CMK (cell line): ENCODE data around the gene THADA.

ENCODE experiments used
- DNase-seq: peaks from one replicate; pipeline ENCODE4 v3.0.0-alpha.2; 2010; ENCODE audit warnings: low read depth

Gene THADA

DNA sequence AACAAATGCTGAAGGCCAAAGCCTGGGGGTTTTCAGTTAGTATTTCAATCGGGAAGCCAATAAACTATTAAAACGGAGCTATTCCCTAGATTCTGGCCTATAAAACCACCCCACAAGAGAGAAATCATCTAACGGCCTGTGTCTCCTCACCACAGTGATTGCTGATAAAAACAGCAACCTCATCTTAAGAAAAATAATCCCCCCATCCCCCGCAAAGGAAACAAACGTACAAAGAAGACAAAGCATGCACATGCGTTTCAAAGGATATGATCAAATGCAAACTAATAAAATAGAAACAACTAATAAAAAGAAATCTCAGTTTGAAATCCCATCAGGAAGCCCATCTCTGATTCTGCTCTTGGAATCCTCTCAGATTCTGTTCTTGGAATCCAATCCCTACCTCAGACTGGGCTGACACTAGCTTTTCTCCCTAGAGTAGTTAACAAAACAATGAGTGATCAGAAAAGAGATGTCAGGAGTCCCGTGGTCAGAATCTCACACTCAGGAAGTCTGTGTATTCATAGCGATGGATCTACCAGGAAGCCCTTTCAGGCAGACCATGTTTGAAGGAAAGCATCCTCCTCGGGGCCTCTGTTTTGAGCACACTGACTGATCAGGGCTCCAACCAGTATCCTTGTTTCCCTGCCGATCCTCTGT, 150.7 kb downstream of the THADA start:
- DNase-seq, result no peak

DNA sequence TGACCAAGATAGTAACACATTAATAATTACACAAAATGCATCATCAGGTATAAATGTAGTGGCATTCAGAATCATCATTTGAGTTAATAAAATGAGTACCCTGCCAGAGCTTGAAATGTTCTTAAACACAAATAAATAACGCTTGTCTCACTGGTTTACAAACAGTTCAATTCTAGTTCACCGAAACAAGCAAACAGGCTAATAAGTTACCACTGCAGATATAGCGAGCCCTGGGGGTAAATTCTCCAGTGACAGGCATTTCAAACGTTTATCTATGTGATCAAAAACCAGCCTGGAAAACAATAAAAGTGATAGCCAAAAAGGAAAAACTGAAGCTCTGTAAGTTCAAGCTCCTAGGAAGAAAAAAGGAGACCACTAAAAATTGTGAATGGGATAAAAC, 152.6 kb downstream of the THADA start:
- DNase-seq, result no peak

DNA sequence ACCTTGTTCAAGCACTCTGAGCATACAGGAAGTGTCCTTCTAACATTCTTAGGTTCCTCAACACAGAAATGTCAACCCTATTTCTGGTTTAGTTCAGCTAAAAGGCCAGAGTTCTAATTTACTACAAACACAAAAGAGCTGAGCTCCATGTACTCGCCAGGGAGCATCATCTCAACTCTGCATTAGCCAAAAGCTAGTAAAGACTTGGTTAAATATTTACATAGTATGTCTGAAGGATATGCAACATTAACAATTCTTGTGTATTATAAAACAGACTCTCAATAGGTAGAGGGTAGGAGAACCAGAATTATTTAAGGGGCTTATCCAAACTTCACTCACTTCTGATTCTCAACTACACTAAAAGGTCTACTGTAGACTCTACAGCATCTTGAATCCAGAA, 154.6 kb downstream of the THADA start:
- DNase-seq, result no peak

DNA sequence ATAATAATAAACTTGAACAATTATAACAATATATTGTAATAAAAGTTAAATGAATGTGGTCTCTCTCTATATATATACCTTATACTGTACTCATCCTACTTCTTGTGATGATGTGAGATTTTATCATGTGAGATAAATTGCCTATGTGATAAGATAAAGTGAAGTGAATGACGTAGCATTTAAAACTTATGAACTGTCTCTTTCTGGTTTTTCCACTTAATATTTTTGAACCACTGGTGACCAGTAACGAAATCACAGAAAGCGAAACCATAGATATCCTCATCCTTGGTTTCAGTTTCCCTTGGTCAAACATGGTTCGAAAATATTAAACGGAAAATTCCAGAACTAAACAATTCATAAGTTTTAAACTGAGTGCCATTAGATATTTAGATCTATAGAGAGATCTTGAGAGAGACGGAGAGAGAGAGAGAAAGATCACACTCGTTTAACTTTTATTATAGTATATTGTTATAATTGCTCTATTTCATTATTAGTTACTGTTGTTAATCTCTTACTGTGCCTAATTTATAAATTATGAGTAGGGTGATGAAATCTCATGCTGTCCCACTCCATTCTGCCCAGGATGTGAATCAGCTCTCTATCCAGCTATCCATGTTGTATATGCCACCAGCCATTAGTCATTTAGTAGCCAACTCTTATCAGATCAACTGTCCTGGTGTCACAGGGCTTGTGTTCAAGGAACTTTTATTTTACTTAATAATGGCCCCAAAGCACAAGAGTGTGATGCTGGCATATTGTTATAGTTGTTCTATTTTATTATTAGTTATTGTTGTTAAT, 156.8 kb downstream of the THADA start:
- DNase-seq, result no peak

DNA sequence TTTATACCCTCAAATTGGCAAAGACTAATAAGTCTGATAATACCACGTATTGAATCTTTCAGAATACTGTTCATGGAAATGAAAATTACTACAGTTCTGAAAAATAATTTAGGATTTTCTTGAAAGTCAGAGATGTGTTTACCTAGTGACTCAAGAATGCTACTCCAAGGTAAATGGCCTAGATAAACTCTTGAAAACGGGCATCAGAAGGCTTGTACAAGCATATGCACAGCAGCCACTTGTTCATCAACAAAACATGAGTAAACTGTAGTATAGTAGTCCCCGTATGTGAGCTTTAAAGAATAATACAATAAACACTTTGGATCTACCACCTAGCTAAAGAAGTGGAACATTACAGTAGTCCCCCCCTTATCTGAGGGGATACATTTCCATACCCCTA, 157.5 kb downstream of the THADA start:
- no peak for DNase-seq

DNA sequence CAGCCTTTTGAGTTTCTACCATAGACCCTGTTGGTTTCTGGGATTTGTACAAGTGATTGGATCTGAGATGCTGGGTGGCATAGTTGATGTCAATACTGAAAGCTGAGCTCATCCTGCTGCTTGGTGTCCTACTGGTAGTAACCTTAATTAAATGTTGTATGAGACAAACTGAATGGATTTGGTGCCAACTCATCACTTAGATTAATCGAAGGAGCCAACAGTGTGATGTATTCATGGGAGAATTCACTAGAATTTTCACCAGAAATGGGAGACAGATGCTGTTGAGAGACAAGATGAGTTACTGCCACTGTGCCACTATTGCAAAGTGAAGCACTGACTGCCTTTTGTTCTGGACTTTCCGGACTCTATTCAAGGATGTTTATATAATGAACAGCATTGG, 158.5 kb downstream of the THADA start:
- DNase-seq, result no peak

DNA sequence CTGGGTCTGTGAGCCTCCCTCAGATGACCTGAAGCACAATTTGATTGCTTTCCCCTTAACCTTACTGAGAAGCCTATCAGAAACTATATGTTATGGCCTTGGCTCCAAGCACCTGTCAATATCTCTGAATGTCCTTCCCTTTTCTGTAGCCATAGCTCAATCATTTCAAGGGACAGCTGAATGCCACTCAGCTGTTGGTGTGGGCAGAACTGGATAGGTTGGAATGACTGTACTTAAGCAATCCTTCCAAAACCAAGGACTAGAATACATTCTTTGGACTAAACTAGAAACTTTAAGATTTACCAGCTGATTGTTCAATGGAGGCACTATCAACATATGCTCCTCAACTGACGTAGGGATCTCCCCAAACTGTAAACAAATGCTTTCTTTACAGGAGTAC, 159.4 kb downstream of the THADA start:
- DNase-seq, result no peak

DNA sequence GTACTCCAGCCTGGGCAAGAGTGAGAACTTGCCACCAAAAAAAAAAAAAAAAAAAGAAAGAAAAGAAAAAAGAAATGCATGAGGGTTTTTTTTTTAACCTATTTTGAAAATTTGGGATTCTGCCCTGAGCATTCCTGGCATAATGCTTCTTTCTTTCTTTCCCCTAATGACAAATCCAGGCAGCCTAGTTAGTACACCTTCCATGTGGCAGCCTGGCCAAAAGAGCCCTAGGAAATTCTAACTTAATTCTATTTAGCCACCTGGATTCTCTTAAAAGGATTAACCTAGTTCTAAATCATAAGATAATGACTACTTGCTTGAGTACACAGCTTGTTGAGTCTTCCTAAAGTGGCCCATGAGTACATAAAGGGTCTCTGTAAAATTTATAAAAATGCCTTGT, 160.1 kb downstream of the THADA start:
- no peak for DNase-seq

DNA sequence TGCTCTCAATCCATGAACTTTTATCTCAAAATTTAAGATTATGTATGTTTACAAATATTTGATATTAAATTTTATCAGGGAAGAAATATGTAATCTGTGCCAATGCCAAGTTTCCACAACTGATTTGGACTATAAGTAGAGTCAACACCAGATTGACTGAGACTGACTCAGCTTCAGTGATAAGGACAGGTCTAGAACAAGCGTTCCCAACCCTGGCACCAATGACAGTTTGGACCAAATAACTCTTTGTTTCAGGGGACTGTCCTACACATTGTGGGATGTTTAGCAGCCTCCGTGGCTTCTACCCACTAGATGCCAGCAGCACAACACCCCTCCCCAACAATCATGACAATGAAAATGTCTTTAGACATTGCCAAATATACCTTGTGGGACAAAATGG, 165.3 kb downstream of the THADA start:
- DNase-seq, result no peak

DNA sequence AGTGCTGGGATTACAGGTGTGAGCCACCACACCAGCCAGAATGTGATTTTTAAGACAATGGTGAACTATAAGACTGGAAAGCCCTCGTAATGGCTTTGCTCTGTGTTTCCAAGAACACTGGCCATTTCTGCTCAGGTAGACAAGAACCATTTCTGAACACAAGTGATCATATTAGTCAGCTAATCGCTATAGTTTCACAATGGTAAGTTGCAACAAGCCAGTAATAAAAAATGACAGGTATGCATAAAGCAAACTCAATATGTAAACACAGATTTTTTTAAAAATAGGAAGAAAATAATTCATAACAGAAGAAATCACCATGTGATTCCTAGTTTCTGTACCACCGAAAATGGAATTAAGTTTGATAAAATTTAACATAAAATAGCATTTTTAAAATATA, 166.5 kb downstream of the THADA start:
- DNase-seq, result no peak

DNA sequence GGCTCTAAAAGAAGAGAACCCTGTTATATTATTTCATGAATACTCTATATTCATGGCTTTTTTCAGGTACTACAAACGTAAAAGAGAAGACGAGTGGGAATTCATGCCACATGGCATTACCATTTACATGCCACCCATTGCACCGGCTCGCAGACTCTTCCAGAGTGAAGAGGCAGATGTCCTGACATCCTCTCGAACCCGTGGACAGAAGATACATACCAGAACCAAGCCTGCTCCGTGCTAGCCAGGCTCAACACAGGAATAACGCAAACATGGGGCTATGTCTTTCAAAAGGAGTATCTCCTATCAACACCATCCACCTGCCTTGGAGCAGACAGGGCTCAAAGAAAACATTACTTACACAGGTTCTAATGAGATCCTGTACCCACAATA, 168.8 kb downstream of the THADA start:
- no peak for DNase-seq

DNA sequence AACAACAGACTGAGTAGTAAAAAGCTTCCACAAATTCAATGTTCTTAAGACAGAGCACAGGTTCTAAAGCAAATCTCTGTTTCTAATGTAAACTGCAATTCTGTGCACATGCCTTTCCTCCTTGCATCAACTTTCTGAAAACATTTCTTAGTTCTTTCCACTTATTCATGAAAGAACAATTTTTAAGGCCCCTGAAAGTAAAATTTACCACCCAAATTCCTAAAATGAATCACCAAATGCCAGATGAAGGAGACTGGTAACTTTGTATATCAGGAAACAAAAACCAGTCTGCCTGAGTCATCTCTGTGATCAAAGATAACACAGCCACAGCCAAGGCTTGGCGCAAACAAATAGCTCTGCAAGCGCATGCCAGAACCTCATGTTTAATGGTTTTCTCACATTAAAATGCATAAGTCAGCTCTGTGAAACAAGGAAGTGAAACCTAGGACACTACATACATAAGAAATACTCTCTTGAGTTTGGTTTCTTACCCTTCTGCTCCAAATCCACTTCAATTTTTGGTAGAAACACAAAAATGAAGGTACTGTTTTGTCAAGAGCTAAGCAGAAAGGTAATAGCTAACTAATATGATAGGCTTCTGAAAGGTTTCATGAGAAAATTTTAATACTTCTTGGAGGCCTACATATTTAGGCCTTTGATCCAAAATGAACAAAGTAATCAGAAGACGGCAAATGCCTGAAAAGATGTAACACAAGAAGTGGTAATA, 169.4 kb downstream of the THADA start:
- DNase-seq, result peak; percentile 39

DNA sequence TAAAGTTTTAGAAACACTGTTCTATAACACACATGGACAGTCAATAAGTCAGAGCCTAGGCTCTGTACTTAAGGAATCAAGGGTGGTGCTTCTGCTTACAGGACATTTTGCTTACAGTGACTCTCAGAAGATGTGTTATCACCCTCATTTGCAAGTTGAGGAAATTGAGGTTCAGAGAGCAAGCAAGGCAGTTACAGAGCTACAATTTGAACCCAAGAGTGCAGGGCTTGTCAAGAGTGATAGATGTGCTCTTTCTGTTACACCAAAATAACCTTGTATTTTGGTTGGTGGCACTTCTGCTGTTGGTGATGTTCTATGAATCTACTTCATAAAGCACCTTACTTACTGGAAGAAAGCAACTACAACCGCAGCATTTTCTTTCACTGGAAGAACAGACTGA, 170.2 kb downstream of the THADA start:
- no peak for DNase-seq

DNA sequence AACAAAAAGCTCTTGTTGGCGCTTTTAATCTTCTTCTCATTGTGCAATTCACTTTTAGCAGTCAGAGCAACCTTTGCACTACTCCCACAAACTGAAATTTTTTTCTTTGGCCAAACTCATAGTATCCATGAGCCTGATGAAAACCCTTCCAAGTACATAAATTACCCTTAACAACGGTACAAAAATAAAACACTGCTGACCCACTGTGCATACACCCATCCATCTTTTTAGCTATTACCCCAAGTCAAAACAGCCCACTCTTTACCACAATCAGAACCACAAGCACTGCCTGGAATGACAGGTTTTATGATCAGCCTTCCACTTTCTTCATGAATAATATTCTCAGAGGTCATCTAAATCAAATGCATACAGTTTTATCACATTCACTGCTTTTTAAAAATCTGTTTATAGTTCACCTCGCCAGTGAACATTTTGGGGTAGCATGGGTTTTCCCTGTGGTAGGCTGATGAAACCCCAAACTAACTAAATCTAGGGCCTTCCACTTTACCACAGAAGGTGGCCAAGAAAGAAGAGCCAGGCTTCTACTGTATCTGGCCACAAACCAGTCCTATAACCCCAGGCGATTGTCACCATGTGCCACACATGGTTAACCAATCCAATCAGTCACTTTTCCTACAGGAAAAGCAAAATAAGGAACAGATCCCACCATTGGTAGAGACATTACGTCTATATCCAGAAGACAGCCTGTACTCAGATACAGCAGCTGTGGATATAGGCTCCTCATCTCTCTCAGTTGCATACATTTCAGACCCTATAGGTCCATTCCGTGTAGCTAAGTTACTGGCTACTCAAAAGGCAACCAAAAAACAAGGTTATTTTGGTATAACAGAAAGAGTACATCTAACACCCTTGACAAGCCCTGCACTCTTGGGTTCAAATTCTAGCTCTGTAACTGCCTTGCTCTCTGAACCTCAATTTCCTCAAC, 171.3 kb downstream of the THADA start:
- DNase-seq, result no peak

DNA sequence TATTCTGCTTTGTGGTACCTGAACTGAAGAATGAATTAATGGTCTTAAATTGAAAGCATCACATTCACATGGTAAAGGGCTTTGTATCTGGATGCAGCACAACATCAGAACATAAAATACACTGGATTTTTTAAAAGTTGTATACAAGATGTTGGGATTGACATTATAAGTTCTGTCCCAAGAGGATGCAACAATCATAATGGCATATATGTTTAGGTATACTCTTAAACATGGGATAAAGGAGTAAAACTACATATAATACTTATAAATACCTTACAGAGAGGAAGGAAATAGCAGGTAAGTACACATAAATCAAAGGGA, 171.9 kb downstream of the THADA start:
- no peak for DNase-seq

DNA sequence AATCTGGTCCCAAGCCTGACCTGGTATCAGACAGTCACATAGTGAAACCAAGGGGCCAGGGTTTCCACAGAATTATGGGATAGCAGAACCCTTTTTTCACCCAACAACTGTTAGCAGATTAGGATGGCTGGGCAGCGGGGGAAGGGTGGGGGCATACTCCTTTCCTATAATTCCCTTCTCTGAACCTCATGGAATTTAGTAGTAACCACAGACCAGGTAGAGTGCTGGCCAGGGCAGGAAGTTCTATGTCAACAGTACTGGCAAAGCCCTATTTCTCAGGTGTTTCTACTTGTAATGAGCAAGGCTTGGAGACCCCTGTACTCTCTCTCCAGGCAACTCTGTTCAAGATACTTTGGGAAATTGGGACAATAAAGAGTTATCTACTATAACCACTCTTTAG, 174.6 kb downstream of the THADA start:
- no peak for DNase-seq

DNA sequence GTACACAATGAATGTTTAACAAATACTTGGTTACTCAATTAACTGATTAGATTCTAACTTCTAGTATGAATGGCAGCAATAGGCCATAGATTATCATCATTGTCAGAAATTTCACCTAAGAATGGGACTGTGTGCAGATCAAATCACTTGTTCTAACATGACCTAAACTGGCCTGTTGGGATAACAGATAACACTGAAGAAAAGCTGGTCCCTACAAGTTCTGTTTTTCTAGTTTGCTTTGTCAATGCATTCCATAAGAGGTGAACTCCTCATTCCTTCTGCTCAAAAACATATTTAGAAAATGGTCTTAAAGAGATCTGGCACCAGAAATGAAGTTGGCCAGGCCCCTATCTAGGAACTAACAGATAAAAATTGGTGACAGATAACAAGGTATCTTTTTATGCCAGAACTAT, 175.4 kb downstream of the THADA start:
- peak; percentile 49 for DNase-seq

DNA sequence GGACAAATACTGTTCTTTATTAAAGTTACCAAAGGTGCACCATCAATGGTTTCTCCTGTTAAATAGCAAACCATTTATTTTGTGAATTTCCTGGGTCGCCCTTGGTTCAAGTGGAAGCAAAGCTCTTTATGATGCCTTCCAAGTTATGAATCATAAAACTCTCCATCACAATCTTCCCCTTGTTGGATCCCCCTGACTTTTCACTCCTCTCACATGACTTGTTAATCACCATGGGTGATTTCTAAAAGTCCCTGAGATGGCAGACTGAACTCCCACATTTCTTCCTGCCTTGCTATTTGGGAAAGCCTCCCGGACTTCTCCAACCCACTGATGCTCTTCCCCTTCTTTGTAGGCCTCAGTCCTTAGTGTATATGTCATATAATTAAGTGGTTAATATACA, 176.0 kb downstream of the THADA start:
- DNase-seq, result no peak

DNA sequence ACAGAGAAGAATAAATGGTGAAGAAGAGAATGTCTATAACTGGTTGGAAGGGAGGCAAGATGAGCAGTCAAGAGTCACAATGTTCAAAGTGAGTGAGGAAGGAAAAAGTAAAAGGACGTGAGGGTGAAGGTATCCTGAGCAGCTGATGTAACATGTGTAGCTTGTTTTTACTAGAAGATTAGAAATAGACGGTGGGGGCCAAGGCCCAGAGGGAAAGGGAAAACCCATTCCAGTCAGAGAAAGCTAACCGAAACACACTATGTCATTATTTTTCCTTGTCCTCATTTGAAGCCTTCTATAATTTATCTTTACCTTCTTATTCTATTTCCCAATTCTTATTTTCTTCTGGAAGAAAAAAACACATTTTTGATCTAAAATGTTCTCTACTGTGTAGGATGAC, 176.6 kb downstream of the THADA start:
- no peak for DNase-seq

DNA sequence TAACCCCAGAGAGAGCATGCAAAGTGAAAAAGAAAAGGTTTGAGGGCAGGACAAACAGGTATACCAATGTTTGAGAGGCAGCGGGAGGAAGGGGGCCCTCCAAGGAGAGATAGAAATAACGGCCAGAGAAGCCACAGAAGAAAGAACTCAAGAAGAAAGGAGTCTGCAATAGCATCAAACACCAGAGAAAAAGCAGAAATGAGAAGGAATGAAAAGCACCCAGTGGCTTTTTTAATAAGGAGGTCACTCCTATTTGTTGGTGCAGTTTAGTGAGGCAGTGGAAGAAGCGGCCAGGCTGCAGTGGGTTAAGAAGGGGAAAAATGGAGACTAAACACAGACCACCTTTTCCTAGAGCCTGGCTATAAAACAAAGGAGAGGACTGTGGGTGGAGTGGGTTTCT, 177.2 kb downstream of the THADA start:
- no peak for DNase-seq

DNA sequence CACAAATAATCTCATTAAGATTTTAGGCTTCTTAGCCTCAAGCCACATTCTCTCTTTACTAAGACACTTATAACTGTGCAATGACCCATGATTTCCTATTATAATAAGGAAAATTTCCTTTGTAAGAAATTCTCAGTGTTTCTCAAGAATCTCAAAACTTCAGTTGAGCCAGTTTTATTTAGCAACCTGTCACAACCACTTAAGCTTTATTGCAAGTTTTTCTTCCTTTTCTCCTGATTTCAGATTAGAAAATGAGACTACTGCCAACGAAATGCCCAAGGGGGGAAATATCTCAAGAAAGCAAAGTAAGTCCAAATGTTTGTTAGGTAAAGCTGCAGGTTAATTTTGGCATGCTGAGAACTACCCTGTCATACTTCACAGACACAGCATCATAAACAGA, 178.5 kb downstream of the THADA start:
- DNase-seq, result no peak

DNA sequence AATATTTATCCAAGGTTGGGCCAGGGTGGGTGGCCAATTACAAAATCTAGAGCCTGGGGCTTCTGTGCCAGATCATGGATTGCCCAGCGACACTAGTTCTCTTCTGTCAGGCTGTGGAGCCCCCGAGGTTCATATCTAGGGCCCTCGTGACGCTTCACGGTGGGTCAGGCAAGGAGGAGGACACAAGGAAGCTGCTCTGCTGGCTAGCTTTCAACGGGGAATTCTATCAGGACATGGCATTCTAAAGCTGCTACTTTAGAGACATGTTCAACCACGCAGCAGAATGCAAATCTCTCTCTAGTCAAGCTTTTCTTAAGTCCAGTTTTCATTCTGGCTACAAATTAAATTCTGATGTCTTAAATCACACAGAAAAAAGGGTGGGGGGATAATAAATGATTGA, 180.2 kb downstream of the THADA start:
- DNase-seq, result no peak
